NCI-H2227 (cell line): Measurements from ENCODE around the gene TNFAIP8.
A peak's percentile ranks its signal among the peaks of the same experiment; 100 is the strongest.

Source experiments
- DNase-seq: peaks from one replicate; lab custom pipeline; 2025; ENCODE audit not compliant: unreplicated experiment; lab: John Stamatoyannopoulos, UW

TNFAIP8 gene

DNA sequence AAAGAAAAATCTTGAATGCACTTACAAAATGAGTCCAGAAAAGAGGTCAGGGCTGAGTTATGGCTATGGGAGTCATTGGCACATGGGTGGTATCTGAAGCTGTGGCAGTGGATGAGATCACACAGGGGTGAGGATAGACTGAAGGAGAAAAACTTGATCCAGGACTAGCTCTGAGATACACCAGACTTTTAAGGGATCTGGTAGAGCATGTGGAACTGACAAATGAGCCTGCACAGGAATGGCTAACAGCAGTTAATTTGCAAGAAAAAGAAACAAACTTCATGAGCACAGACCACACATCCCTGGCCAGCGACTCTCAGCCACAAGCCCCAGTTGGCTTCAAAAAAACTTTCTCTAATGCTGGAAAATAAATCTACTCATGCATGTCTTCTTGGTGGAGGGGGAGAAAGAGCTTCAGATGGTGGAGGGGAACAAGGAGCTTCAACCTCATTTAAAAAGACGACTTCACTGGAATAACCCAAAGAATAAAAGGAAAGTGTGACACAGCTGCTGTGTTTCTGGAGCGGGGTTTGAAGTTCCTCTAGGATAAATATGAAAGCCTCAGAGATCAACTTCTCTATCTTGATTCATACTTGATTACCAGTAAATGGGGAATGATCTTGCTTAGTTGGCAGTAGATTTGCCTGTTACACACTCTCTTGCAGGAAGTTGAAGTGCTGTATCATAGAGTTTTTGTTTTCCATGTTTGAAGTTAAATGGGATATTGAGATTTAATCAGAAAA, 33.6 kb downstream of the TNFAIP8 start:
- no peak for DNase-seq

DNA sequence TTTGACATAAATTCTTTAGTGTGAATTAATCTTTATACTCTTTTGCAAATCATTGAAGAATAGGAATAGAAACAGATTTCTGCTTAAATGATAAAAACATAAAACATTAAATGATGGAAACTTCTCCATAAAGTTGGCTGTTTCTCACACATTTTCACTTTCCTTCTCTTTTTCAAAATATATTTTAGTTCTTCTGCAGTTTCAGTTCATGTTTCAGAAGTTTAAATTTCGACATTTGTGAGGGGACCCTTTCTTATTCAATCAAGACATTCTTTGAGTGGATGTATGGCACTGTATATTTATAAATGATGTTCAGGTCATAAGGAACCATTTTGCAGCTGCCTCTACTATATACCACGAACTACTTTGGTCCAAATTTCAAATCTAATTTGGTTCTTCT, 34.6 kb downstream of the TNFAIP8 start:
- DNase-seq = no peak

GRCh38 chr5:119393201-119393691, 37.4 kb downstream of the TNFAIP8 start:
- DNase-seq = no peak

DNA sequence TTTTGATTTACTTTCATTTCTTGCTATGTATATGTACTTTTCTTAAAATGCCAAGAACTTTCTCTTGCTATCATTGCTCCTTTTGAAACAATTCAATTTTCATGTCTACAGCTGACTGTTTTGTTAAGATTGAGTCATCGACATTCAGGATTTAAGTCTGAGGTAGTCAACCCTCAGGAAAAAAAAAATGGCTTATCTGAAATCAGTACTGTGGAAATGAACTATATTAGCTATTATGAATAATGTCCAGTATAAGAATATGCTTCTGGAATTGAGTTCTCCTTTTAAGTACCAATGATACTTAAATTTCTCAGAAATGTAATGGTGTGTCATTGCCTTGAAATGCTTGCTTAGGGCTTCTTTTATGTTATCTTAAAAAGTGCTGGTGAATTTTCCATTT, 37.9 kb downstream of the TNFAIP8 start:
- no peak for DNase-seq

DNA sequence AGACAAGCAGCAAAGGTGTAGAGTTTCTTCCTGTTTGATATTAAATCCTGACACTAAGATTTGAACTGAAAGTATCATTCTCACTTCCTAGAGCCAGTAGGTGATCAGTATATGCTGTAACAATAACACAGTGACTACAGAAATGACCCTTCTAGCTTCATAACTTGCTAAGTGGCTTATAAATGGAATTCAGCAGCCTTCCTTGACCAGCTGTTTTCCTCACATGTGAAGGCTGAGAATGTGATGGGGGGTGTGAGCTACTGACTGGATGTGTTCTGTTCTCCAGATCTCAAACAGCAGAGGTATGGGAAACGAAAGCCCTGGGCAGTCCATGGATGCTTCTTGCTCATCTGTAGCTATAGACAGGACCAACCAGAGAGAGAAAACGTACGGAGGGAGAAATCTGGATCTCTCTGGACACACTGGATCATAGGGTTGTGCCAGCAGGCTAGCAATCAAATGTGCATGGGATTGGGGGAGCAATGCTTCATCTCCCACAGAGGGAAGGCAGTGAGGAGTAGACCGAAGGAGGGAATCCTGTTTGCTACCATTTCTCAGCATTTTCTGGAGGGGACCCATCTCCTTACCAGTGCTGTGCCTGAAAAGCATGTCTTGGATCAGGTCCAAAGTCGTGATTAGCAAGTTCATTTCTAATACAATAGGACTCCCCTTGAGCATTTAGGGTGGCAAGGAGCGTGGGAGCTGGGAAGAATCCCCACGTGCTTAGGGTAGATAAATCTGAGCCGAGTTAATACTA, 39.4 kb downstream of the TNFAIP8 start:
- DNase-seq = no peak

DNA sequence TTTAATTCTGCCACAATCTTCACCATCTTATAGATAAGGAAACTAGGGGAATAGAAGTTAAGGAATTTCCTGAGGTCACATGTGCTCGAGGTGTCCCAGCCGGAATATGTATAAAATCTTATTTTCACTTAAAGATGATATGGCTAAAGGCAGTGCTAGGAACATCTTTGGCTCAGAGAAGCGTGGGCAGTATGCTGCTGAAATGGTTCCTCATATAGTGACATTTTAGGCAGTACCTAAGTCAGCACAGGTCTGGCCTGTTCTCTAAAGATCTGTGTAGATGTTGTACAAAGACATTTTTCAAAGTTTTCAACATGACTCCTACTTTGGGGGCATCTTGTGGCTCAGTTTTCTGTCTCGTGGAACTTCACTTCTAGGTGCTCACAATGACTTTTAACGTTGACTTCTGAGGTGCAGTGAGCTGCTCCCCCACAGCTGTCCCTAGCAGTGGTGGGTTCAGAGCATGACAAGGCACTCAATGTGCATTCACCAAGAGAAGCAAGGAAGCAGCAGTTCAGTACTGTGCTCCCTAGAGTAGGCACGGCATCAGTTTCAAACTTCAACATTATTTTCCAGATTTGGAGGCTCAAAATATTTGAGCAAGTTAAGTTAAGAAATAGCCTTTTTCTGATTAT, 40.3 kb downstream of the TNFAIP8 start:
- DNase-seq = no peak

- DNase-seq = no peak
Measured at GRCh38 chr5:119397518-119398380, 41.9 kb downstream of the TNFAIP8 start.

DNA sequence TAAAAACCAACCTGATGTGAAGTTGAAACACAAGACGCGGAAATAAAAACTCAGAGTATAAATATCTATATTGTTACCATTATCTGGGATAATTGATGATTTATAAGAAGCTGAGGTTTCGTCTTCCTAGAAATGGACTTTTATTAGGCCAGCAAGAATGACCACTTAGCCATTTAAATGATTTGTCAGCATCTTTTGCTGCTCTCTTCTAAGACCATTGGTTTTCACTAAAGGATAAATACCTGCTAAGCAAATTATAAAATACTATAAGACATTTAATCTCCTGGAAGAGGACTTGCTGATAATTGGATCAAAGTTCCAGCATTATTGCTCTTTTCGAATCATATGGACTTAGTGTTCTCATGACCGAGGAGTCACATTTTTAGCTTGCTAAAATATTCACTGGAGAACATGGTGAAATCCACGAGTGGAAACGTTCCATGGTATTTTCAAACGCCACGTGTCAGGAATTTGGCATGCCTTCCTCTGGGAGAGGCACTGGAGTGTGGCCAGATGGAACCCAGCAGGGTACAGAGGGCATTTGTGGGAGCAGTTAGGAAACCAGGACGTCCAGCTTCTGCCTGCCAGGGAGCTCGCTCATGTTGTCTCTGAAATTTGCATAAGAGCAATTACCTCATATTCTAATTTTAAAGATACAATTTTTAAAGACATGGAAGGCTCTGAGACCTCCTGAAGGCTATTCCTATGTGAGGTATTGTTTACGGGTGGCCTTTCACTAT, 43.1 kb downstream of the TNFAIP8 start:
- no peak for DNase-seq

DNA sequence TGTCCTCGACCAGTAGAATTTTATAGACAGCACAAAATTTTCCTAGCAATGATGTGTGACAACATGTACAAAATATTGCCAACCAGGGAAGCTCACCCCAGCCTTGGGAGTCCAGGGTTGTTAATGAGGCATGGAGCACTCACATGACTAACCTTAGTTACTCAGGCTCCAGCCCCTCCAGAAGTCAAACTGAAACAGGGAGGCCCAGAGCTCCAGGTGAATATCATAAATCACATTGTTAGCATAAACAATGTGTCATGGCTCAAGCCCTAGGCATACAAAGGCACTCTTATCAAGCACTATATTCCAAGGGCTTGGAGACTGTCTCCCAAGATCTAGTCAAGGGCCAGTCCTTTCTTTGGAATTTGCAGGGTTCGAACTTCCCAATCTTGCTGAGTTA, 44.4 kb downstream of the TNFAIP8 start:
- no peak for DNase-seq

GRCh38 chr5:119402081-119402480, 46.3 kb downstream of the TNFAIP8 start:
- no peak for DNase-seq

GRCh38 chr5:119402555-119402954, 46.7 kb downstream of the TNFAIP8 start:
- DNase-seq = no peak

DNA sequence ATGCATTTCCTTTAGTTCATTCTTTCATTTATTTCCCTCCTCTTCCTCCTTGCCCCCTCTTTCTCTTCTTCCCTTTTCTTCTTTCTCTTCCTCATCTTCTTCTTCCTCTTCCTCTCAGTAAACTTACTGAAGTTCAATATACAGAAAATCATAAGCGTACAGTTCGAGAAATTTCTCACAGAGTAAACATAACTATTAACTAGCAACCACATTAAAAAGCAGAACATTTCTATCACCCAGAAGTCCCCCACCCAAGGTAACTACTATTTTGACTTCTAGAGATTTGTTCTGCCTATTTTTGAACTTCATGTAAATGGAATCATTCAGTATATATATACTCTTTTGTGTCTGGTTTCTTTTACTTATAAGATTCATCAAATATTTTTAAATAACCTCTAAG, 48.2 kb downstream of the TNFAIP8 start:
- no peak for DNase-seq

- DNase-seq = no peak
Measured at GRCh38 chr5:119405419-119405818, 49.6 kb downstream of the TNFAIP8 start.

GRCh38 chr5:119406551-119407110, 50.8 kb downstream of the TNFAIP8 start:
- no peak for DNase-seq

- DNase-seq = no peak
Measured at GRCh38 chr5:119409235-119409815, 53.5 kb downstream of the TNFAIP8 start.

- DNase-seq = no peak
Measured at GRCh38 chr5:119410448-119411159, 54.8 kb downstream of the TNFAIP8 start.

- DNase-seq = peak; percentile 54
Measured at GRCh38 chr5:119411361-119412278, 55.8 kb downstream of the TNFAIP8 start.
